SK-N-MC (cell line): ENCODE data around the gene AGMO.

Source experiments
- EZH2 ChIP-seq: fragments of 200-600 bp; sonication (generic); IDR thresholded peaks from one replicate; pipeline ENCODE4 v1.6.1; 2017; ENCODE audit warnings: antibody characterized with exemption
- FOXP2 ChIP-seq: optimal IDR thresholded peaks from 2 replicates; pipeline ENCODE3; 2011; ENCODE audit warnings: mild to moderate bottlenecking, moderate library complexity; ENCODE audit not compliant: insufficient read depth; ENCODE audit errors: extremely low read length, control extremely low read depth
- POLR2AphosphoS5 ChIP-seq: IDR thresholded peaks from 2 replicates; pipeline ENCODE4 v1.6.1; 2012; ENCODE audit warnings: mild to moderate bottlenecking, low read depth, low read length, borderline replicate concordance

GRCh38 chr7:15606561-15606960, 44.7 kb upstream of the AGMO start:
- TF ChIP-seq EZH2 (no peak), POLR2AphosphoS5 (no peak), FOXP2 (no peak)
